PC-3 (cell line): ENCODE data around the gene ICE1. TPM values are rescaled to one million over a fixed set of nuclear protein-coding genes. Genes with fewer than 3 reads are reported as not detected.

ENCODE experiments used
- ATAC-seq: fragments of 200-7000 bp; cut with Tn5 transposase; 2 replicates; pipeline ENCODE4 v1.9.1; 2020; ENCODE audit warnings: mild to moderate bottlenecking, moderate library complexity
- BruUV-seq: library from RNA; stranded (reverse); fragments of 400-500 nt; replicated peaks from 2 replicates; lab custom pipeline; 2021; lab: Mats Ljungman, UMichigan
- CTCF ChIA-PET: fragments of 300-600 bp; sonication (Branson Sonifier 250); formaldehyde crosslinking; loops from one replicate; lab custom pipeline; 2022; ENCODE audit warnings: antibody characterized with exemption; lab: Charles Lee
- POLR2A ChIA-PET: fragments of 300-600 bp; sonication (Branson Sonifier 250); formaldehyde crosslinking; loops from one replicate; lab custom pipeline; 2022; ENCODE audit warnings: antibody characterized with exemption; ENCODE audit not compliant: unreplicated experiment; lab: Charles Lee
- DNase-seq: peaks from one replicate; pipeline ENCODE4 v3.0.0-alpha.2; 2015
- H2AFZ ChIP-seq: fragments of 300-600 bp; sonication (generic); 2 replicates; pipeline ENCODE4 v1.6.0; 2016; ENCODE audit warnings: antibody characterized with exemption, low read length
- H3F3A ChIP-seq: fragments of 300-600 bp; sonication (generic); one replicate; pipeline ENCODE4 v1.6.0; 2017; ENCODE audit warnings: antibody characterized with exemption, low read length, control low read depth, mild to moderate bottlenecking; ENCODE audit not compliant: unreplicated experiment
- H3K27ac ChIP-seq: fragments of 300-600 bp; sonication (generic); 2 replicates; pipeline ENCODE4 v1.5.1; 2016; ENCODE audit warnings: mild to moderate bottlenecking, low read length
- H3K27me3 ChIP-seq: fragments of 300-600 bp; sonication (generic); 2 replicates; pipeline ENCODE4 v1.6.1; 2016; ENCODE audit warnings: low read length, mixed read lengths
- H3K36me3 ChIP-seq: fragments of 300-600 bp; sonication (generic); 2 replicates; pipeline ENCODE4 v1.6.1; 2016; ENCODE audit warnings: low read depth, mixed run types, low read length, mixed read lengths
- H3K4me1 ChIP-seq: fragments of 300-600 bp; sonication (generic); 2 replicates; pipeline ENCODE4 v1.5.1; 2016; ENCODE audit warnings: low read length; ENCODE audit not compliant: insufficient read depth
- H3K4me2 ChIP-seq: fragments of 300-600 bp; sonication (generic); 2 replicates; pipeline ENCODE4 v1.6.0; 2016; ENCODE audit warnings: low read length
- H3K4me3 ChIP-seq: fragments of 300-600 bp; sonication (generic); 2 replicates; pipeline ENCODE4 v1.5.1; 2016; ENCODE audit warnings: mild to moderate bottlenecking, low read length, mixed read lengths
- H3K79me2 ChIP-seq: fragments of 300-600 bp; sonication (generic); 2 replicates; pipeline ENCODE4 v1.6.1; 2017; ENCODE audit warnings: low read length, mixed read lengths
- H3K9ac ChIP-seq: fragments of 300-600 bp; sonication (generic); 2 replicates; pipeline ENCODE4 v1.6.0; 2016; ENCODE audit warnings: mild to moderate bottlenecking, low read length
- H3K9me2 ChIP-seq: fragments of 300-600 bp; sonication (generic); replicated peaks from 2 replicates; pipeline ENCODE4 v1.6.1; 2016; ENCODE audit warnings: mixed run types, low read length, mixed read lengths
- H3K9me3 ChIP-seq: fragments of 300-600 bp; sonication (generic); 2 replicates; pipeline ENCODE4 v1.6.1; 2016; ENCODE audit warnings: low read length, mixed read lengths
- H4K20me1 ChIP-seq: fragments of 300-600 bp; sonication (generic); 2 replicates; pipeline ENCODE4 v1.6.1; 2016; ENCODE audit warnings: low read length, mixed read lengths
- CTCF ChIP-seq: fragments of 300-600 bp; sonication (generic); conservative IDR thresholded peaks from 2 replicates; pipeline ENCODE4 v1.5.1; 2017; ENCODE audit warnings: antibody characterized with exemption, low read depth, mild to moderate bottlenecking, low read length
- EZH2 ChIP-seq: fragments of 300-600 bp; sonication (generic); IDR thresholded peaks from one replicate; pipeline ENCODE4 v1.6.1; 2017; ENCODE audit warnings: antibody characterized with exemption, mild to moderate bottlenecking, low read length; ENCODE audit not compliant: unreplicated experiment
- EZH2phosphoT487 ChIP-seq: fragments of 300-600 bp; sonication (generic); IDR thresholded peaks from 2 replicates; pipeline ENCODE4 v1.6.1; 2018; ENCODE audit warnings: mild to moderate bottlenecking, antibody characterized with exemption, low read length, borderline replicate concordance
- intact Hi-C: fragments of 100-400 bp; cut with micrococcal nuclease; formaldehyde crosslinking; loops from 2 replicates; pipeline ENCODE4 v1.9.0; 2023
- total RNA-seq: library from RNA; depleted of rRNA; stranded (reverse); fragments of >200 nt; gene quantifications from 2 replicates; pipeline ENCODE4 v1.2.3, GENCODE V29; 2014

ICE1 gene
- total RNA-seq, 1 experiment from 2014 or later: 21.9 TPM

- H3K27ac ChIP-seq: no peak overlapping the region
- ChIA-PET POLR2A (no interaction called here), CTCF (interaction anchor here (0.6 to 1.0 kb wide), 3 partner anchors 77 to 539 kb away, joined by 3 read pairs; no protein-coding TSS in a partner anchor)
- H3K9me2 ChIP-seq: no peaks in the 10 kb centered on the region
- H4K20me1 ChIP-seq: peaks cover 8% of the 10 kb centered on the region
- H3K36me3 ChIP-seq: no peaks in the 10 kb centered on the region
- no peaks in the 10 kb centered on the region for H3K27me3 ChIP-seq
- no peak overlapping the region for H3K4me2 ChIP-seq
- DNase-seq (no peak), ATAC-seq (no peak)
- no peaks in the 10 kb centered on the region for H3K9me3 ChIP-seq
- no peak overlapping the region for H3K9ac ChIP-seq
- no peaks in the 10 kb centered on the region for H3F3A ChIP-seq
- H3K4me3 ChIP-seq: no peak overlapping the region
- no TSS peak for BruUV-seq
- H2AFZ ChIP-seq: no peak overlapping the region
- intact Hi-C loops: loop anchor here (1.0 kb wide), 3 partner anchors 277 to 550 kb away; no protein-coding TSS in a partner anchor
- H3K4me1 ChIP-seq: peaks cover 24% of the 10 kb centered on the region
- TF ChIP-seq EZH2phosphoT487: no peak
- no peak for TF ChIP-seq EZH2
- TF ChIP-seq CTCF: no peak
- H3K79me2 ChIP-seq: peaks cover 12% of the 10 kb centered on the region
These were observed 3.7 kb upstream of the ICE1 start for GRCh38 chr5:5418764-5419163.

DNA sequence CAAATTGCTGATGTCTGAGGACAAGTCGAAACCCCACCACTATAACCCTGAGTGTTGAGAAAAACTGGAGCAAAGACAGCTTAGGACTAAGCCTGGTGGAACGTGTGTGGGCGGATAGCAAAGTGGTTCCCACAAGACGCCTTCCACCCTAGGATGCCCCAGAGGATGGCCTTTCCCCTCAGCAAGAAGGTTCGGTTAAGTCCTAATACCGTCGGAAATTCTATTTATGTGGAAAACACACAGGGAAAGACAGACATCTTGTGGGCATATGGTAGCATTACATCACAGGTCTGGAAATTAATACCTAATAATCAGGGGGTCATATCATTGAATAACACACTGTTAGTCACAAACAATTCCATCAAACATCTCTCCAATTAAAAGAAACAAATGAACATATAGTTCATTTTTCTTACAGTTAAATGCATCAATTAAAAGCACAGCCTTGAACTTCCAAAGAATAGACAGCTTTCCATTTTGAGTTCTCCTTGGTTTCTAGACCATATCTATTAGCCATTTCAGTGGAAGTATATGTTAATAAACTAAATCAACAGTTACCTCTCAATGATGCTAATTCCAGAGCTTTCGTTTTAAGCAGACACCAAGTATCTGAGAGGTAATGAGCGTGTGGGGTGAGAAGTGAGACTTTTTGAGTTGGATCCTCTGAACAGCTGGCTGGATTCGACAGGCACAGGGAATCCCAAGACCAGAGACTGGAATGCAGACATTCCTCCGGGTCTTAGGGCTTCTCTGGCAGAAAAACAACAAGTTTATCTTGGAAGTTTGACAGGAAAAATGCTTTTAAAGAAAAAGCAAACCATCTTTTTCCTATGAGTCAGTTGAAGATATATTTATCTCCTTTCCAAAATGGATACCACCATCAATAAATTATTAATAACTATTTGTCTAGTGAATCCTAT is 2.9 kb upstream of the ICE1 start:
- no peak for ATAC-seq
- ChIA-PET CTCF (interaction anchor here (0.6 to 1.0 kb wide), 2 partner anchors 78 to 540 kb away, joined by 3 read pairs; no protein-coding TSS in a partner anchor), POLR2A (no interaction called here)
- H3K9me3 ChIP-seq: no peaks in the 10 kb centered on the region
- peak overlapping the region; percentile 7; the same call in 1 of the 2 replicates for H2AFZ ChIP-seq
- H3K4me3 ChIP-seq: no peak overlapping the region
- no peaks in the 10 kb centered on the region for H3K36me3 ChIP-seq
- H3K4me2 ChIP-seq: peak overlapping the region; percentile 100; the same call in 1 of the 2 replicates
- no peak overlapping the region for H3K27ac ChIP-seq
- DNase-seq: peak; percentile 77
- H3F3A ChIP-seq: no peaks in the 10 kb centered on the region
- intact Hi-C loops: loop anchor here (1.0 to 10.0 kb wide), 5 partner anchors 82 to 551 kb away; no protein-coding TSS in a partner anchor
- H4K20me1 ChIP-seq: peaks cover 16% of the 10 kb centered on the region
- H3K79me2 ChIP-seq: peaks cover 20% of the 10 kb centered on the region
- TF ChIP-seq EZH2 (no peak), CTCF (peak; percentile 91)
- no peaks in the 10 kb centered on the region for H3K9me2 ChIP-seq
- peaks cover 32% of the 10 kb centered on the region for H3K4me1 ChIP-seq
- no TSS peak for BruUV-seq
- no peak overlapping the region for H3K9ac ChIP-seq
- H3K27me3 ChIP-seq: no peaks in the 10 kb centered on the region
